Fibroblast of lung (primary cell): ENCODE results near the gene CDC25A.

Source experiments
- EZH2 ChIP-seq: IDR thresholded peaks from 2 replicates; pipeline ENCODE4 v1.5.1; 2012; ENCODE audit warnings: low read length, control low read depth, mild to moderate bottlenecking; ENCODE audit errors: missing control alignments
- TF ChIP-seq, protein P1 (sequence below), 2 donors: IDR thresholded peaks in 1 of 2; conservative IDR thresholded peaks in 1 of 2; 1 replicate in 1 of 2; 2 replicates in 1 of 2; pipeline ENCODE4 v1.5.1; 2011 to 2012; ENCODE audit warnings: low read length in 2 of 2, control low read depth in 1 of 2, inconsistent platforms in 1 of 2, low read depth in 1 of 2, mild to moderate bottlenecking in 1 of 2

DNA sequence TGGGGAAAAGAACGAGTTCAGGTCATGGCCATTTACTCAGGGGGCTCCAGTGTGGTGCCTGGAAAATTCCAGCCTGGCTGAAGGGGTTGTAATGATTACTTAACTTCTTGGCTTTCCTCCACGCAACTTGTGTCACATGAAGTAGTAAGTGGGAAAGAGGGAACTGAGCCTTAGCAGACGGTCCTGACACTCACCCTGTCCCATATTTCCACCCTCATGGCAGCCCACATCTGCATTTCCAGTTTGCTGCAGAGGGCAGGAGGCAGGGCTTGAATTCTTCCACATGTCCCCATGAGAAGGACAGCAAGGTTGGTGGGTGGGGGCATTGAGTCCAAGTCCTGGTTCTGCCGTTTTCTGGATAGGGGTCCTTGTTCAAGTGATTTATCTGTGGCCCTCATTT is 27.2 kb upstream of the CDC25A start:
- TF ChIP-seq EZH2: no peak
- TF ChIP-seq, protein P1, sequence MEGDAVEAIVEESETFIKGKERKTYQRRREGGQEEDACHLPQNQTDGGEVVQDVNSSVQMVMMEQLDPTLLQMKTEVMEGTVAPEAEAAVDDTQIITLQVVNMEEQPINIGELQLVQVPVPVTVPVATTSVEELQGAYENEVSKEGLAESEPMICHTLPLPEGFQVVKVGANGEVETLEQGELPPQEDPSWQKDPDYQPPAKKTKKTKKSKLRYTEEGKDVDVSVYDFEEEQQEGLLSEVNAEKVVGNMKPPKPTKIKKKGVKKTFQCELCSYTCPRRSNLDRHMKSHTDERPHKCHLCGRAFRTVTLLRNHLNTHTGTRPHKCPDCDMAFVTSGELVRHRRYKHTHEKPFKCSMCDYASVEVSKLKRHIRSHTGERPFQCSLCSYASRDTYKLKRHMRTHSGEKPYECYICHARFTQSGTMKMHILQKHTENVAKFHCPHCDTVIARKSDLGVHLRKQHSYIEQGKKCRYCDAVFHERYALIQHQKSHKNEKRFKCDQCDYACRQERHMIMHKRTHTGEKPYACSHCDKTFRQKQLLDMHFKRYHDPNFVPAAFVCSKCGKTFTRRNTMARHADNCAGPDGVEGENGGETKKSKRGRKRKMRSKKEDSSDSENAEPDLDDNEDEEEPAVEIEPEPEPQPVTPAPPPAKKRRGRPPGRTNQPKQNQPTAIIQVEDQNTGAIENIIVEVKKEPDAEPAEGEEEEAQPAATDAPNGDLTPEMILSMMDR (conservative IDR thresholded peaks at IDR 0.05 in 1 of 2, IDR thresholded peaks at IDR 0.05 in 1 of 2; ENCODE audit: low read depth in 1 of 2, low read length in 2 of 2): no peak
